ENCODE results near the gene CPN2. TPM values are rescaled to one million over a fixed set of nuclear protein-coding genes. Genes with fewer than 3 reads are reported as not detected.

Gene CPN2
- total and polyA plus RNA-seq, 10 of the 15 experiments (the other 5 are each of a cell fraction or from before 2014, with no cell fraction given): not detected

DNA sequence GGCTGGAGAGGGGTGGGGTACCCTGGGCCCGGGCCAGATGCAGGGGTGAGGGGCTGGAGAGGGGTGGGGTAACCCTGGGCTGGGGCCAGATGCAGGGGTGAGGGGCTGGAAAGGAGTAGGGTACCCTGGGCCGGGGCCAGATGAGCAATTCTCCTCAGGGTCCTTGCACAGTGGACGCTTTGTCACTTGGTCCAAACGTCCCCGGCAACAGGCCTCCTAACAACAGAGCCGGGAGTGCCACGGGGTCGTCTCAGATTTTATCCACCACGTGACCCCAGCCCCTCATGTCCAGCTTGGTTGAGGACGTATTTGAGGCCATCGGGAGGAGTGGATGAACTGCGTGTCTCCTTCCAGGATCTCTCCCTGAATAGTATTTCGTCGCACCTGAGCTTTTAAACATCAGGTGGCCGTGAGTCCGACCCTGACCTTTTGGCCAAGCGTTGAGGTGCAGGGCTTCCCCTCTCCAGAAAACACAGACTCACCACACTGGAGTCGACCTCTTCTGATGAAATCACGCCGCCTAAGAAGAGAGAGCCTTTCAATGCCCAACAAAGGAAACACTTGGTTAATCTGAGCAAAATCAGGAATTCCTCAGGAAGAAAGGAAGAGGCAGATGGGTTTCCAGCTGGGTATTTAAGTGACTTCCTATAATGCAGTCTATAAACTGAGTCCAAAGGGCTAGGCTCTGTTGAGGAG lies 31.2 kb upstream of the CPN2 start:
- ChIA-PET POLR2A (no interaction called here), CTCF (no interaction called here), RAD21 (ENCODE audit: unreplicated experiment) (no interaction called here), SMC1A (ENCODE audit: uncharacterized antibody, unreplicated experiment) (interaction anchor here (0.6 kb wide), 1 partner anchor 9 kb away, joined by 3 read pairs; no protein-coding TSS in a partner anchor)
- DNase-seq (ENCODE audit: low read depth, low spot score) (no peak), FAIRE-seq (no peak), ATAC-seq (no peak)
- Histone ChIP-seq H2AFZ (ENCODE audit: control insufficient read depth, low read depth, low read length) (no peak overlapping the region), H3K79me2 (ENCODE audit: control insufficient read depth, insufficient read depth, low read length) (no peaks in the 10 kb centered on the region), H3K9me3 (replicated peaks; ENCODE audit: control insufficient read depth, insufficient read depth, low read length) (no peaks in the 10 kb centered on the region), H3K9ac (ENCODE audit: control insufficient read depth, insufficient read depth, low read length) (no peak overlapping the region), H3K4me3 (no peak overlapping the region), H3K4me1 (ENCODE audit: control insufficient read depth, insufficient read depth, low read length) (no peaks in the 10 kb centered on the region), H4K20me1 (ENCODE audit: control insufficient read depth, insufficient read depth) (no peaks in the 10 kb centered on the region), H3K27ac (ENCODE audit: control insufficient read depth, insufficient read depth) (no peak overlapping the region), H3K27me3 (replicated peaks in 1 of 2; ENCODE audit: control insufficient read depth in 2 of 2, insufficient read depth in 2 of 2, low read length in 1 of 2) (no peaks in the 10 kb centered on the region; a peak in 2 of 4 replicates), H3K36me3 (ENCODE audit: control insufficient read depth in 2 of 2, insufficient read depth in 2 of 2, low read length in 1 of 2) (no peaks in the 10 kb centered on the region), H3K4me2 (ENCODE audit: control insufficient read depth, insufficient read depth) (no peak overlapping the region)
- BruUV-seq (replicated peaks): no TSS peak
- intact Hi-C loops (cut with micrococcal nuclease; ENCODE audit: unreplicated experiment) (no loop called here), in situ Hi-C loops (cut with MboI) (no loop called here)
- 24% methylated on average over 17 of the region's 20 CpGs for WGBS (ENCODE audit: insufficient coverage, insufficient replicate concordance, low lambda C conversion rate, missing lambda C conversion rate)
- TF ChIP-seq, protein P1, sequence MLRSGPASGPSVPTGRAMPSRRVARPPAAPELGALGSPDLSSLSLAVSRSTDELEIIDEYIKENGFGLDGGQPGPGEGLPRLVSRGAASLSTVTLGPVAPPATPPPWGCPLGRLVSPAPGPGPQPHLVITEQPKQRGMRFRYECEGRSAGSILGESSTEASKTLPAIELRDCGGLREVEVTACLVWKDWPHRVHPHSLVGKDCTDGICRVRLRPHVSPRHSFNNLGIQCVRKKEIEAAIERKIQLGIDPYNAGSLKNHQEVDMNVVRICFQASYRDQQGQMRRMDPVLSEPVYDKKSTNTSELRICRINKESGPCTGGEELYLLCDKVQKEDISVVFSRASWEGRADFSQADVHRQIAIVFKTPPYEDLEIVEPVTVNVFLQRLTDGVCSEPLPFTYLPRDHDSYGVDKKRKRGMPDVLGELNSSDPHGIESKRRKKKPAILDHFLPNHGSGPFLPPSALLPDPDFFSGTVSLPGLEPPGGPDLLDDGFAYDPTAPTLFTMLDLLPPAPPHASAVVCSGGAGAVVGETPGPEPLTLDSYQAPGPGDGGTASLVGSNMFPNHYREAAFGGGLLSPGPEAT (IDR thresholded peaks at IDR 0.05; ENCODE audit: low read depth): no peak
- TF ChIP-seq, protein P2, sequence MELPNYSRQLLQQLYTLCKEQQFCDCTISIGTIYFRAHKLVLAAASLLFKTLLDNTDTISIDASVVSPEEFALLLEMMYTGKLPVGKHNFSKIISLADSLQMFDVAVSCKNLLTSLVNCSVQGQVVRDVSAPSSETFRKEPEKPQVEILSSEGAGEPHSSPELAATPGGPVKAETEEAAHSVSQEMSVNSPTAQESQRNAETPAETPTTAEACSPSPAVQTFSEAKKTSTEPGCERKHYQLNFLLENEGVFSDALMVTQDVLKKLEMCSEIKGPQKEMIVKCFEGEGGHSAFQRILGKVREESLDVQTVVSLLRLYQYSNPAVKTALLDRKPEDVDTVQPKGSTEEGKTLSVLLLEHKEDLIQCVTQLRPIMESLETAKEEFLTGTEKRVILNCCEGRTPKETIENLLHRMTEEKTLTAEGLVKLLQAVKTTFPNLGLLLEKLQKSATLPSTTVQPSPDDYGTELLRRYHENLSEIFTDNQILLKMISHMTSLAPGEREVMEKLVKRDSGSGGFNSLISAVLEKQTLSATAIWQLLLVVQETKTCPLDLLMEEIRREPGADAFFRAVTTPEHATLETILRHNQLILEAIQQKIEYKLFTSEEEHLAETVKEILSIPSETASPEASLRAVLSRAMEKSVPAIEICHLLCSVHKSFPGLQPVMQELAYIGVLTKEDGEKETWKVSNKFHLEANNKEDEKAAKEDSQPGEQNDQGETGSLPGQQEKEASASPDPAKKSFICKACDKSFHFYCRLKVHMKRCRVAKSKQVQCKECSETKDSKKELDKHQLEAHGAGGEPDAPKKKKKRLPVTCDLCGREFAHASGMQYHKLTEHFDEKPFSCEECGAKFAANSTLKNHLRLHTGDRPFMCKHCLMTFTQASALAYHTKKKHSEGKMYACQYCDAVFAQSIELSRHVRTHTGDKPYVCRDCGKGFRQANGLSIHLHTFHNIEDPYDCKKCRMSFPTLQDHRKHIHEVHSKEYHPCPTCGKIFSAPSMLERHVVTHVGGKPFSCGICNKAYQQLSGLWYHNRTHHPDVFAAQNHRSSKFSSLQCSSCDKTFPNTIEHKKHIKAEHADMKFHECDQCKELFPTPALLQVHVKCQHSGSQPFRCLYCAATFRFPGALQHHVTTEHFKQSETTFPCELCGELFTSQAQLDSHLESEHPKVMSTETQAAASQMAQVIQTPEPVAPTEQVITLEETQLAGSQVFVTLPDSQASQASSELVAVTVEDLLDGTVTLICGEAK (IDR thresholded peaks at IDR 0.05; ENCODE audit: borderline replicate concordance): no peak
- TF ChIP-seq SIX5 (IDR thresholded peaks at IDR 0.05; ENCODE audit: low read depth, low read length, severe bottlenecking): no peak
- no peak for TF ChIP-seq NFXL1 (IDR thresholded peaks at IDR 0.05; ENCODE audit: borderline replicate concordance)
- TF ChIP-seq FOXM1 (IDR thresholded peaks at IDR 0.05; ENCODE audit: low read depth, low read length): no peak
- no peak for TF ChIP-seq SREBF1 (IDR thresholded peaks at IDR 0.05; ENCODE audit: low read length)
- no peak for TF ChIP-seq ZBED1 (IDR thresholded peaks at IDR 0.05; ENCODE audit: borderline replicate concordance)
- no peak for TF ChIP-seq HDGF (IDR thresholded peaks at IDR 0.05)
- TF ChIP-seq RAD51 (IDR thresholded peaks at IDR 0.05): no peak
